ENCODE results near the gene NEDD4L.

NEDD4L gene

GRCh38 chr18:58337285-58337684, 293.3 kb downstream of the NEDD4L start:
- in situ Hi-C loops (cut with MboI; ENCODE audit: low pct_unique_long_range_greater_than_20kb, low sequenced_read_pairs, unreplicated experiment), result no loop called here
- no peak for DNase-seq (ENCODE audit: low spot score)
- no peak for TF ChIP-seq CTCF (IDR thresholded peaks at IDR 0.05; ENCODE audit: extremely low read depth, insufficient read depth, missing control alignments)

GRCh38 chr18:58337686-58338085, 293.7 kb downstream of the NEDD4L start:
- TF ChIP-seq CTCF (IDR thresholded peaks at IDR 0.05; ENCODE audit: extremely low read depth, insufficient read depth, missing control alignments), result no peak
- in situ Hi-C loops (cut with MboI; ENCODE audit: low pct_unique_long_range_greater_than_20kb, low sequenced_read_pairs, unreplicated experiment), result no loop called here
- DNase-seq (ENCODE audit: low spot score), result no peak

GRCh38 chr18:58338141-58338540, 294.1 kb downstream of the NEDD4L start:
- TF ChIP-seq CTCF (IDR thresholded peaks at IDR 0.05; ENCODE audit: extremely low read depth, insufficient read depth, missing control alignments), result no peak
- in situ Hi-C loops (cut with MboI; ENCODE audit: low pct_unique_long_range_greater_than_20kb, low sequenced_read_pairs, unreplicated experiment), result no loop called here
- DNase-seq (ENCODE audit: low spot score), result no peak

GRCh38 chr18:58338961-58339592, 295.1 kb downstream of the NEDD4L start:
- in situ Hi-C loops (cut with MboI; ENCODE audit: low pct_unique_long_range_greater_than_20kb, low sequenced_read_pairs, unreplicated experiment), result no loop called here
- no peak for TF ChIP-seq CTCF (IDR thresholded peaks at IDR 0.05; ENCODE audit: extremely low read depth, insufficient read depth, missing control alignments)
- DNase-seq (ENCODE audit: low spot score), result no peak

- TF ChIP-seq CTCF (IDR thresholded peaks at IDR 0.05; ENCODE audit: extremely low read depth, insufficient read depth, missing control alignments), result no peak
- in situ Hi-C loops (cut with MboI; ENCODE audit: low pct_unique_long_range_greater_than_20kb, low sequenced_read_pairs, unreplicated experiment), result no loop called here
- DNase-seq (ENCODE audit: low spot score), result no peak
These were observed 295.9 kb downstream of the NEDD4L start for GRCh38 chr18:58339890-58340289.

- no peak for TF ChIP-seq CTCF (IDR thresholded peaks at IDR 0.05; ENCODE audit: extremely low read depth, insufficient read depth, missing control alignments)
- in situ Hi-C loops (cut with MboI; ENCODE audit: low pct_unique_long_range_greater_than_20kb, low sequenced_read_pairs, unreplicated experiment), result no loop called here
- DNase-seq (ENCODE audit: low spot score), result no peak
These were observed 297.9 kb downstream of the NEDD4L start for GRCh38 chr18:58341916-58342315.

All from GM13977 (cell line).